Measurements from ENCODE around the gene ECHS1. TPM values are rescaled to one million over a fixed set of nuclear protein-coding genes. Genes with fewer than 3 reads are reported as not detected.

Gene ECHS1
- total RNA-seq, 4 donors from 2014 or later, result 106 to 317 (median 123) TPM

DNA sequence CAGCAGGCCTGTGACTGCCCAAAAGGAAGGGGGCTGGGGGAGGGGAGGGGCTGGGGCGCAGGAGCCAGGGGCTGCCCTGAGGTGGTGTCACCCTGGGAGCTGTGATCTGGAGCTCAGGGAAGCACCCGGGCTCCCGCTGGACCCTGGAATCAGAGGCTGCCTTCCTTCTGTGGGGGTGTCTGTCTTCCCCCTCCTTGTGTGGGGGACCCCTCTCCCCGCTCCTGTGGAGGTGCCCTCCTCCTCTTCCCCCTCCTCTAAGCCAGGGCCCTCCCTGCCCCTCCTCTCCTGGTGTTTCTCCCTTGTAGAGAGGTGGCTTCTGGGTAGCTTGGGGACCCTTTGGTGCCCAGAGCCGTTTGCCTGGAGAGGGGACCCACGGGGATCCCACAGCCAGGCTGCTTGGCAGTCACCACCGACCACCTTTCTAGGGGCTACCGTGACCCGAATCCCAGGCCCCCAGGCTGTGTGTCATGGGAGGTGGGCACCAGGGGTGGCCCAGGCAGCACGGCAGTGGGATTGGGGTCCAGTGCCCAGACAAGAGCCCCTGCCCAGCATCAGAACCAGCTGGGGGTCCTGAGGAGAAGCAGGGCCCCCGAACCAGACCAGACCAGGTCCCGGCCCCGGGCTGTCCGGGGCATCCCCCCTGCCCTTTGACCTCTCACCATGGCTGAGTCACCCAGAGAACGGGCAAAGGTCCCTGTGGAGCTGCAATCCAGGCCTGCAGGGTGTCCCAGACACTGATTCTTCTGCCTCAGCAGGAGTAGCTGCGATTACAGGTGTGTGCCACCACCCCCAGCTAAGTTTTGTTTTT is 25.2 kb downstream of the ECHS1 start:
- TF ChIP-seq CTCF (IDR thresholded peaks at IDR 0.05; ENCODE audit: low read depth), result no peak

DNA sequence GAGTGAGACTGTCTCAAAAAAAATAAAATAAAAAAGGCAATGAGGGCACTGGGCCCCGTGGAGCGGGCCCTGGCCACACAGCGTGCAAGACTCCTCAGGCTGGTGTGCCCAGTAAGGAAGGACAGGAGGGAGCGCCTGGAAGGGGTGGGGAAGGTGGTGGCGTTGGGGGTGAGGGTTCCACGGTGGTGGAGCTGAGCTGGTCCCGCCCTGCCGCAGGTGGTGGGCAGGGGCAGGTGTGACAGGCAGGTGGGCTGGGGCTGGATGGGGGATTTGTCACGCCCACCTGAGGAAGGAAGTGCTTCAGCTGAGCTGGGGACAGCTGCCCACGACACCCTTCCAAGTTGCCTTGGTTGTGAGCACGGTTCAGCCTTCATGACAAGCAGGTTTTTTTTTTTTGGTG is 26.7 kb downstream of the ECHS1 start:
- TF ChIP-seq CTCF (IDR thresholded peaks at IDR 0.05; ENCODE audit: low read depth), result no peak

DNA sequence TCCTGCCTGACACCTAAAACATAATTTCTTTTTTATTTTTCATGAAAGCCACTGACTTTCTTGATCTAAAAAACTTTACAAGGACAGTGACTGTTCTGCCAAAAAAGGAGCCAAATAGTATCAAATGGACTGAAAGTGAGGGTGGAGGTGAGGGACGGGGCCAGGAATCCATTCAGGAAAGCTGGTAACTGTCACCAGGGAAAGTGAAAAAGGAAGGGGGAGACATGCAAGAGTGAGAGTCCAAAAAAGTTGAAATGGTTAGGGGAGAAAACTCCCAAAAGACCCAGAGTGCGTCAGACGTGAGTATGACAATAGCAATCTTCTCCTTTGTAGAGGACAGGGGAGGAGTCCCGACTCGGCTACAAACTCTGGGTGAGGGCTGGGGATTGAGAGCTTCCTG is 28.9 kb downstream of the ECHS1 start:
- no peak for TF ChIP-seq CTCF (IDR thresholded peaks at IDR 0.05; ENCODE audit: low read depth)

- no peak for TF ChIP-seq CTCF (IDR thresholded peaks at IDR 0.05; ENCODE audit: low read depth)
Observed at GRCh38 chr10:133343558-133343957, 29.6 kb downstream of the ECHS1 start.

GRCh38 chr10:133342942-133343341 is 30.2 kb downstream of the ECHS1 start:
- TF ChIP-seq CTCF (IDR thresholded peaks at IDR 0.05; ENCODE audit: low read depth), result no peak

- no peak for TF ChIP-seq CTCF (IDR thresholded peaks at IDR 0.05; ENCODE audit: low read depth)
Observed at GRCh38 chr10:133341983-133342382, 31.2 kb downstream of the ECHS1 start.

DNA sequence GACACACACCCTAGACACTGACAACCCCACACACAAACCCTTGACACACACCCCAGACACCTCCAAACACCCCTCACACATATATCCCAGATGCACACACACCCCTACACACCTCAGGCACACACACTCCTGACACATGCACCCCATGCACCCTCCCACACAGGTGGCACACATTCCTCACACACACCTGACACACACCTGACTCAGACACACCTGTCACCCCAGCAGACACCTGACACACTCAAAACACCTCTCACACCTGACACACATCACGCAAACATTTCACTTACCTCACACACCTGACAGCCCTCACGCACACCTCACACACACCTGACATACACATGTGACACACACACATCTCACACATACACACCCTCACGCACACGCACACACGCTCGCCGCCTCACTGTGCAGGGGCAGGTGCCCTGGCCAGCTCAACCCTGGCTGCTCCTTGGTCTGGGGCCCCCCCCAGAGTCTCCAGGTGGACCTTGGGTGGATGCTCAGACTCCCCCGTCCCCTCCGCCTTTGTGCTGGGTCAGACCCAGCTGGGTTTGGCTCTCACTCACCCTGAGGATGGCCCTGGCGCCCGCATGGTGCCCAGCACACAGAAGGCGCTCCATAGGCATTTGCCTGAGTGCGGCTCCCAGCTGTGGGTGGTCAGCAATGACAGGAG is 33.3 kb downstream of the ECHS1 start:
- no peak for TF ChIP-seq CTCF (IDR thresholded peaks at IDR 0.05; ENCODE audit: low read depth)

Data from subcutaneous adipose tissue (tissue), 4 donors.